ENCODE results near the gene SYT2. TPM values are rescaled to one million over a fixed set of nuclear protein-coding genes. Genes with fewer than 3 reads are reported as not detected.
"Not testable (repeated sequence)": the region's sequence is repeated elsewhere in the genome, so short reads cannot be mapped to it uniquely, and the experiment has no call there.

The SYT2 gene
- total RNA-seq, 1 experiment from 2014 or later: not detected

DNA sequence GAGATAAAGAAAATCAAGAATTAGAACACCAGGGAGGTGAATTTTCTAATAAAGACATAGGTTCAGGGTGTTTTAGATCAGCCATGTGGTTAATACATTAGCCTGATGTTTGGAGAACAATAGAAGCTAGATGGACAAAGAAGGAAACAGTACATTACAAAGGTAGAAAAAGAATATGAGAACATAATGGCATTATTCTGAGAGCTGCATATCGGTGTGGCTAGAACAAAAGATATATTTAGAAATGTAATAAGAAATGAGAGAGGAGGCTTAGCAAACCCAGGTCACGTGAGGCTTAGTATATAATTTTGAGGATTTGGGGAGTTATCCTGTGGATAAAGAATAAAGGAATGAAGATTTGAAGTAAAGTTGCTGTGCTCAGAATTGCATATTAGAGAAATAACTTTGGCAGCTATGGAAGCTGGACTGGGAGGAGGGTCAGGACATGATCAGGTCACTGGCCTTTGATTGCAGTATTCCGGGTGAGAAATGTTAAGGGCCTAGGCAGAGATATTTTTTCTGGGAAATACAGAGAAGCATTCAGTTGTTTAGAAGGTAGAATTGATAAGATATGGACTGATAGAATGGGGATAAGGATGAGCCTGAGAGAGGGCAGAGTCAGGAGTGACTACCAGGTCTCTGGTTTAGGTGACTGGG is 164.5 kb downstream of the SYT2 start:
- ATAC-seq; DNase-seq; H3K9ac ChIP-seq (ENCODE audit: low read length); H3K36me3 ChIP-seq (ENCODE audit: low read depth, low read length); H2AFZ ChIP-seq (ENCODE audit: low read length); H3F3A ChIP-seq (ENCODE audit: low read length, unreplicated experiment); H3K9me3 ChIP-seq (ENCODE audit: low read length); POLR2A ChIA-PET (ENCODE audit: unreplicated experiment); CTCF ChIA-PET; H3K27me3 ChIP-seq (ENCODE audit: low read length); intact Hi-C loops (cut with micrococcal nuclease); H3K79me2 ChIP-seq (ENCODE audit: low read length); H3K4me1 ChIP-seq (ENCODE audit: insufficient read depth, low read length); H3K9me2 ChIP-seq (replicated peaks; ENCODE audit: low read length); H3K27ac ChIP-seq (ENCODE audit: low read length); H4K20me1 ChIP-seq (ENCODE audit: low read length); H3K4me2 ChIP-seq (ENCODE audit: low read length); BruUV-seq (replicated peaks); H3K4me3 ChIP-seq (ENCODE audit: low read length): not testable (repeated sequence)

DNA sequence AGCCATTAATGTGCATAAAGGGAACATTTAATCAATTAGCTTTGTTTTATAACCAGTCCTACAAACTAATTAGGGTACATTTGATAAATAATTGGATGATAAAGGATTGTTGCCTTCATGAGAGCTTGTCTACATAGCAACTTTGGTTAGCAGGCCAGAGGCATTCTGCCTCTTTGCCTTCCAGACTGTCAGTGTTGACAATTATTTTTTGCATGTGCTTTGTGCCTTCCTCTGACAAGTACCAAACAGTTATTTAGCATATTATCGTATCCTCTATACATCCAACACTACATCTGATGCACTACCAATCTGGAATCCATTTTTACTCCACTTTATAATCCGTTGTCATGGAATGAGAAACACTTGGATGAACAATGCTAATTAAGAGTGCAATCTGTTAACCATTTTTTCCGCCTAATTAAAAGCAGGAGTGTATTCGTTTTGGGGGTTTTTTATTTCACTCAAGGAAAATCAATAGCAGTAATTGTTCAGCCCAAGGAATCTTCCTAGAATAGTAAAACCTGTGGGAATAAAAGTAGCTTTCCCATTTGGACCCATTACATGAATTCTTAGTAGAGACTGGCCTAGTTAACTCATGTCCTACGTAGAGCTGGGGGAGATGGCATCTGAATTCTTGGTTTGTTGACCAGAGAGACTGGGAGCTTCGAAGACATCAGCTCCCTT is 165.3 kb downstream of the SYT2 start:
- H4K20me1 ChIP-seq (ENCODE audit: low read length); H3K9ac ChIP-seq (ENCODE audit: low read length); POLR2A ChIA-PET (ENCODE audit: unreplicated experiment); H3K4me1 ChIP-seq (ENCODE audit: insufficient read depth, low read length); H3K79me2 ChIP-seq (ENCODE audit: low read length); H3K36me3 ChIP-seq (ENCODE audit: low read depth, low read length); H3K9me3 ChIP-seq (ENCODE audit: low read length); H3K4me2 ChIP-seq (ENCODE audit: low read length); intact Hi-C loops (cut with micrococcal nuclease); H3K27me3 ChIP-seq (ENCODE audit: low read length); BruUV-seq (replicated peaks); H2AFZ ChIP-seq (ENCODE audit: low read length); H3K9me2 ChIP-seq (replicated peaks; ENCODE audit: low read length); H3F3A ChIP-seq (ENCODE audit: low read length, unreplicated experiment); DNase-seq; H3K4me3 ChIP-seq (ENCODE audit: low read length); CTCF ChIA-PET; ATAC-seq; H3K27ac ChIP-seq (ENCODE audit: low read length): not testable (repeated sequence)

DNA sequence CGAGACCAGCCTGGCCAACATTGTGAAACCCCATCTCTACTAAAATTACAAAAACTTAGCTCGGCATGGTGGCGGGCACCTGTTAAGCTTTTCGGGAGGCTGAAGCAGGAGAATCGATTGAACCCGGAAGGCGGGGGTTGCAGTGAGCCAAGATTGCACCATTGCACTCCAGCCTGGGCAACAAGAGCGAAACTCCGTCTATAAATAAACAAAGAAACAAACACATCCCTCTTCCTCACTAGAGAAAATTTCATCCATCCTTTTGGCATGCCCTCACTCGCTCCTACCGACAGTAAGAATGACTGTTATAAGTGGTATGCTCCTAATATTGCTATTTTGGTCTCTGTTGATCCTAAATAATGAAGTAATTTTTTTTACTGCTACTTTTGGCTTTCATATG is 166.7 kb downstream of the SYT2 start:
- H3K9me2 ChIP-seq (replicated peaks; ENCODE audit: low read length); H4K20me1 ChIP-seq (ENCODE audit: low read length); H2AFZ ChIP-seq (ENCODE audit: low read length); H3K27me3 ChIP-seq (ENCODE audit: low read length); ATAC-seq; H3K79me2 ChIP-seq (ENCODE audit: low read length); POLR2A ChIA-PET (ENCODE audit: unreplicated experiment); H3K4me2 ChIP-seq (ENCODE audit: low read length); H3K9ac ChIP-seq (ENCODE audit: low read length); H3K27ac ChIP-seq (ENCODE audit: low read length); H3K9me3 ChIP-seq (ENCODE audit: low read length); H3F3A ChIP-seq (ENCODE audit: low read length, unreplicated experiment); CTCF ChIA-PET; H3K4me3 ChIP-seq (ENCODE audit: low read length); DNase-seq; H3K4me1 ChIP-seq (ENCODE audit: insufficient read depth, low read length); BruUV-seq (replicated peaks); H3K36me3 ChIP-seq (ENCODE audit: low read depth, low read length); intact Hi-C loops (cut with micrococcal nuclease): not testable (repeated sequence)

DNA sequence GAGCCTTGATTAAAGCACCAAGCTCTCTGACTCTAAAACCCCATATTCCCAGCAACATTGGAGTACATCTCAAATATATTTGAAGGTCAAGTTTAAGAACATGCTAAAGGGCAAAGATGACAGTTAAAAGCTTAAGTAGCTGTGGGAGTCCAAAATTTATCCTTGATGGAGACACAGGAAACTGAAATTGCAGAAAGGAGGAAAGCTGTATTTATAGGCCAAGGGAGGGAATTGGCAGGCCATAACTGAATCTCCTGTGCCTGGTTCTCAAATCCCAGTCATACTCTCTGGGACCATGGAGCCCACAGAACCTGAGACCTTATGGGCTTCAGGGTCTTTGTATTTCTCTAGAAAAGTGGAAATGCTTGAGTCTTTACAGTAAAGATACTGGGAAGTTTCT is 167.8 kb downstream of the SYT2 start:
- POLR2A ChIA-PET (ENCODE audit: unreplicated experiment); H3K36me3 ChIP-seq (ENCODE audit: low read depth, low read length); H2AFZ ChIP-seq (ENCODE audit: low read length); H3K27me3 ChIP-seq (ENCODE audit: low read length); intact Hi-C loops (cut with micrococcal nuclease); H3K9ac ChIP-seq (ENCODE audit: low read length); H4K20me1 ChIP-seq (ENCODE audit: low read length); H3K4me1 ChIP-seq (ENCODE audit: insufficient read depth, low read length); H3K9me3 ChIP-seq (ENCODE audit: low read length); H3K27ac ChIP-seq (ENCODE audit: low read length); H3K79me2 ChIP-seq (ENCODE audit: low read length); ATAC-seq; H3K4me3 ChIP-seq (ENCODE audit: low read length); H3F3A ChIP-seq (ENCODE audit: low read length, unreplicated experiment); DNase-seq; H3K9me2 ChIP-seq (replicated peaks; ENCODE audit: low read length); BruUV-seq (replicated peaks); CTCF ChIA-PET; H3K4me2 ChIP-seq (ENCODE audit: low read length): not testable (repeated sequence)

DNA sequence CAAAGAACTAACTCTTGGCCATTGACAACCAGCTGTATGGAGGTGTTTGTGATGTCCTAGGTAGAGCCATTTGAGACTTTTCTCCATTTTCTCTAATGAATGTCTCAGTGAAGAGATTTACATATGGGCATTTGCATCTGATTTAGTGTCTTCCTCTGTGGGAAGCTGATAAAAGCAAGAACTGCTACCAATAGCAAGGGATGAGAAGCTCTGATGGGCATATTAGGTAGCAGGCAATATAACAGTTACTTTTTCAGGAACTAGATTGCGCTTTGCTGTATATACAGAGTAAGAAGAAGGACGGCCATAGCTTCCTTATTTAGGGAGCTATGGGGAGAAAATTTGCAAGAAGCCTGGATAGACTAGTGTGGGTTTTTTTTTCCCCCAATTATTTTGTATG is 169.4 kb downstream of the SYT2 start:
- H3K27ac ChIP-seq (ENCODE audit: low read length); H2AFZ ChIP-seq (ENCODE audit: low read length); H3K36me3 ChIP-seq (ENCODE audit: low read depth, low read length); DNase-seq; H4K20me1 ChIP-seq (ENCODE audit: low read length); H3K9me2 ChIP-seq (replicated peaks; ENCODE audit: low read length); H3F3A ChIP-seq (ENCODE audit: low read length, unreplicated experiment); intact Hi-C loops (cut with micrococcal nuclease); H3K4me1 ChIP-seq (ENCODE audit: insufficient read depth, low read length); H3K4me3 ChIP-seq (ENCODE audit: low read length); H3K4me2 ChIP-seq (ENCODE audit: low read length); BruUV-seq (replicated peaks); ATAC-seq; H3K9ac ChIP-seq (ENCODE audit: low read length); H3K9me3 ChIP-seq (ENCODE audit: low read length); POLR2A ChIA-PET (ENCODE audit: unreplicated experiment); H3K27me3 ChIP-seq (ENCODE audit: low read length); H3K79me2 ChIP-seq (ENCODE audit: low read length); CTCF ChIA-PET: not testable (repeated sequence)

Other genes with a start within 250 kb of the SYT2 start
- gene KDM5B, start 98.0 kb upstream of the SYT2 start, total RNA-seq (2014; rRNA removed): 41.4 and 42.6 TPM in 2 replicates
- 0.26 and 1.7 TPM in 2 replicates for gene PCAT6, start 100.5 kb upstream of the SYT2 start, total RNA-seq (2014; rRNA removed)
- 14.8 and 15.5 TPM in 2 replicates for gene RABIF, start 178.7 kb upstream of the SYT2 start, total RNA-seq (2014; rRNA removed)
- gene KLHL12, start 216.8 kb upstream of the SYT2 start, total RNA-seq (2014; rRNA removed): 25.2 and 26.7 TPM in 2 replicates
- gene ADIPOR1, start 247.9 kb upstream of the SYT2 start, total RNA-seq (2014; rRNA removed): 137 and 150 TPM in 2 replicates

All from PC-3 (cell line).